PC-3 (cell line): ENCODE results near the gene TRMT5.

Source experiments
- EZH2 ChIP-seq: fragments of 300-600 bp; sonication (generic); IDR thresholded peaks from one replicate; pipeline ENCODE4 v1.6.1; 2017; ENCODE audit warnings: antibody characterized with exemption, mild to moderate bottlenecking, low read length; ENCODE audit not compliant: unreplicated experiment
- EZH2phosphoT487 ChIP-seq: fragments of 300-600 bp; sonication (generic); IDR thresholded peaks from 2 replicates; pipeline ENCODE4 v1.6.1; 2018; ENCODE audit warnings: mild to moderate bottlenecking, antibody characterized with exemption, low read length, borderline replicate concordance
- TF ChIP-seq, protein P1 (sequence below): fragments of 300-600 bp; sonication (generic); conservative IDR thresholded peaks from 2 replicates; pipeline ENCODE4 v1.5.1; 2017; ENCODE audit warnings: antibody characterized with exemption, low read depth, mild to moderate bottlenecking, low read length

DNA sequence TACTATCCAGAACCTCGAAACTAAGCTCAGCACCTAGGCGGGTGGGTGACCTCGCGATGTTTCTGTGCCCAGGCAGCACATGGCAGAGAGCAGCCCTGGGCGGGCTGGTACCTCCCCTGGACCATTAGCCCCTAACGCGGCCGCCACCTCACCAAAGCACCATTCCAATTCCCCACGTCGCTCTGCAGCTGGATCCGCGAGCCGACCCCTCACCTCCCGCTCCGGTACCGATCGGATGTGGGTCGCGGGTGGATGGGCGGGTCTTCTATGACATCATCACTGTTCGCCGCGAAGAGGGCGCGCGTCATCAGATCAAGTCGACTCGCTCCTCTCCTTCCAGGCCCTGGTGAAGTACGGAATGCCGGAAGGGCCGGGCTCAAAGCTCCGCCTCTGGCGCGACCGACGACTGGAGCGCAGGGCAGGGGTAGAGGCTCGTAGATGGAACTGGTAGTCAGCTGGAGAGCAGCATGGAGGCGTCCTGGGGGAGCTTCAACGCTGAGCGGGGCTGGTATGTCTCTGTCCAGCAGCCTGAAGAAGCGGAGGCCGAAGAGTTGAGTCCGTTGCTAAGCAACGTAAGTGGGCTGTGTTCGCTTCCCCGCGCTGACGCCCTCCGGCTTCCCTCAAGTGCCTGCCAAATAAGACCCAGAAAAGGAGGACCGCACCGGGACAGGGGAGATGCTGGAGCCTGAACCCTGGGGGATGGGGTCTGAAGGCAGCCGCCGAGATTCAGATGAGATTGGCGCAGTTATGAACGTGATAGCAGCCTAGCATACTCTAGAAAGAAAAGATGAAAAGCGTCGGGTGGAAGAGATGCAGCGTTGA is at the start of gene TRMT5, which contains the start of gene SLC38A6:
- TF ChIP-seq, protein P1, sequence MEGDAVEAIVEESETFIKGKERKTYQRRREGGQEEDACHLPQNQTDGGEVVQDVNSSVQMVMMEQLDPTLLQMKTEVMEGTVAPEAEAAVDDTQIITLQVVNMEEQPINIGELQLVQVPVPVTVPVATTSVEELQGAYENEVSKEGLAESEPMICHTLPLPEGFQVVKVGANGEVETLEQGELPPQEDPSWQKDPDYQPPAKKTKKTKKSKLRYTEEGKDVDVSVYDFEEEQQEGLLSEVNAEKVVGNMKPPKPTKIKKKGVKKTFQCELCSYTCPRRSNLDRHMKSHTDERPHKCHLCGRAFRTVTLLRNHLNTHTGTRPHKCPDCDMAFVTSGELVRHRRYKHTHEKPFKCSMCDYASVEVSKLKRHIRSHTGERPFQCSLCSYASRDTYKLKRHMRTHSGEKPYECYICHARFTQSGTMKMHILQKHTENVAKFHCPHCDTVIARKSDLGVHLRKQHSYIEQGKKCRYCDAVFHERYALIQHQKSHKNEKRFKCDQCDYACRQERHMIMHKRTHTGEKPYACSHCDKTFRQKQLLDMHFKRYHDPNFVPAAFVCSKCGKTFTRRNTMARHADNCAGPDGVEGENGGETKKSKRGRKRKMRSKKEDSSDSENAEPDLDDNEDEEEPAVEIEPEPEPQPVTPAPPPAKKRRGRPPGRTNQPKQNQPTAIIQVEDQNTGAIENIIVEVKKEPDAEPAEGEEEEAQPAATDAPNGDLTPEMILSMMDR: no peak
- no peak for TF ChIP-seq EZH2
- TF ChIP-seq EZH2phosphoT487: no peak
